ENCODE results near the gene PODNL1.
A peak's percentile ranks its signal among the peaks of the same experiment; 100 is the strongest.

Gene PODNL1

DNA sequence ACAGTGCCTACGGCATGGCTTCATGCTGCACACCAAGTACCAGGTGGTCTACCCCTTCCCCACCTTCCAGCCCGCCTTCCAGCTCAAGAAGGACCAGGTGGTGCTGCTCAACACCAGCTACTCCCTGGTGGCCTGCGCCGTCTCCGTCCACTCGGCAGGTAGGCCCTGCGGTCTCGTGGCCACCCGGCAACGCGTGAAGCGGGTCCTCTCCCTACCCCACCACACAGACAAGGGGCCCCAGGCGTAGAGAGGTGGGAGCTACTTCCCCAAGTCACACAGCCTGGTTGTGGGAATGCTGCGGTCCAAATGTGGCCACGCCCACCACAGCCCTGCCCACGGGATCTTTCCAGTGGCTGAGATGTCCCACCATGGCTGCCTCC lies 18.1 kb upstream of the PODNL1 start:
- no peak for DNase-seq
- TF ChIP-seq POLR2A (IDR thresholded peaks at IDR 0.05; ENCODE audit: low read length): no peak
- no peak for TF ChIP-seq GATA1 (IDR thresholded peaks at IDR 0.05; ENCODE audit: low read depth, low read length)

GRCh38 chr19:13955662-13956364 lies 17.6 kb upstream of the PODNL1 start:
- no peak for DNase-seq
- TF ChIP-seq POLR2A (IDR thresholded peaks at IDR 0.05; ENCODE audit: low read length) (no peak), GATA1 (IDR thresholded peaks at IDR 0.05; ENCODE audit: low read depth, low read length) (no peak)

GRCh38 chr19:13954185-13954584 lies 16.0 kb upstream of the PODNL1 start:
- TF ChIP-seq POLR2A (IDR thresholded peaks at IDR 0.05; ENCODE audit: low read length) (no peak), GATA1 (IDR thresholded peaks at IDR 0.05; ENCODE audit: low read depth, low read length) (no peak)
- no peak for DNase-seq

DNA sequence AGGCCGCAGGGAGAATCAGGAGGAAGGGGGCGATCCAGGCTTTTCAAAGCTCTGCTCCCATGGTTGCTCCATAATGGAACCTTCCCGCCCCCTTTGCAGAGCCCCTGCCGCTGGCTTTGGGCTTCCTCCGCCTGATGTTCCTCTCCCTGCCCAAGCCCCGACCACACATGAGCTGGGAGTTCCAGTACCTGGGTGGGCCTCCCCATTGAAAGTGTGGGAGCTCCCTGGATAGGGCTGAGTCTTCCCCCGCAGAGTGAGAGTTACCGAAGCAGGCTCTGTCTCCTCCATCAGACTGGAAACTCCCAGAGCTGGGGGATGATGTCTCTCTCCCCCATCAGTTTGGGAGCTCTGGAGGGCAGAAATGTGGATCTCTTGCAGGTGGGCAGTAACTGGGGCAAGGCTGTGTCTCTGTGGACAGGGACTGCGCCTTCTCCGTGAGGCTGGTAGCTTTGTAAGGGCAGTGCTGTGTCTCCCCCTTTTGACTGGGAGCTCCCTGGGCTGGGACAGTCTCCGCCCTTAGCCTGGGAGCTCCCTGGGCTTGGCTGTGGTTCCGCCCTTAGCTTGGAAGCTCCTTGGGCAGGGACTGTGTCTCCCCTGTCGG lies 14.8 kb upstream of the PODNL1 start:
- peak; percentile 49 to 65 for DNase-seq
- TF ChIP-seq GATA1 (IDR thresholded peaks at IDR 0.05; ENCODE audit: low read depth, low read length) (no peak), POLR2A (IDR thresholded peaks at IDR 0.05; ENCODE audit: low read length) (peak; percentile 61)

DNA sequence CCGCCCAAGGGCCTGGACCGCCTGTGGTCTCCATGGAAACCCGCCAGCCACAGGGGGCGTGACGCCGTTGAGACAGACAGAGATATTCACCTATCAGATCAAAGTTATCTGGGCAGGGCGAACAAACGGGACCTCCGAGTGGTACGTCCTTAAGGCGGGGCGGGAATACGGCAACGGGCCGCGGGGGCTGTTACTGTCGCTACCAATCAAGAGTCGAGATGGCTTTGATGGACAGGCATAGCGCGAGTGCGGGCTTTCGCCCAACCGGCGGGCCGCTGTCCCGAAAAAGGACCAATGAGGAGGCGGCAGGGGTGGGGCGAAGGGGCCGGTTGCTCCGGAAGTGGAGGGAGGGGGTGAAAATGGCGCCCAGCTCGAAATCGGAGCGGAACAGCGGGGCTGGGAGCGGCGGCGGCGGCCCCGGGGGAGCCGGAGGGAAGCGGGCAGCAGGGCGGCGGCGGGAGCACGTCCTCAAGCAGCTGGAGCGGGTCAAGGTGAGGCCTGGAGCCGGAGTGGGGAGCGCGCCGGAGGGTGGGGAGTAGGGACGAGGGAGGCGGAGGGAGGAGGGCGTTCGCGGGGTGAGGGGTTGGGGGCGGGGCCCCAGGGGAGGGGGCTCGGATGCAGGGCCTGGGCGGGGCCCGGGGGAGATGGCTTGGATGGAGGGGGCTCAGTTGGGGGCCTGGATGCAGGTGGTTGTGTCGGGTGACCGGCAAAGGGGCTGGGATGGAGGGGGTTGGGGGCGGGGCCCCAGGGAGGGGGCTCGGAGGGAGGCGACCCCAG lies 14.1 kb upstream of the PODNL1 start, which contains the start of gene DCAF15:
Gene DCAF15, plus strand, starts transcription at position 356 of the 777 bp plus-strand sequence. Its CDS starts 4 bp downstream, at position 360.
- TF ChIP-seq GATA1 (IDR thresholded peaks at IDR 0.05; ENCODE audit: low read depth, low read length) (no peak), POLR2A (IDR thresholded peaks at IDR 0.05; ENCODE audit: low read length) (no peak)
- peak; percentile 100 for DNase-seq

DNA sequence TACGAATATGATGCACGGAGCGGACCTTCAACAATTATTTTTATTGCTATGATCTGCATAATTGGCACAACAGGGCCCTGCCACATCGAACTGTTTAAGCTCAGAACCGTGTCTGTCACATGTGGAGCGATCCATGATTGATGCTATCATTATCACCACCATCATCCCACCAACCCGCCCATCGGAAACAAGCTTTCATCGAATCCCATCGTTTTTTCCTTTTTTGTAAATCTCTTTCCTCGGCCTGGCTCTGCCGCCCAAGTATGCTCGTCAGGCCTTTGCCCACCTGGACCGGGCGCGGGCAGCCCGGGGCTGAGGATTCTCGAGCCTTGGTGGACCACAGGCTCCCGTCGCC lies 13.6 kb upstream of the PODNL1 start:
- no peak for TF ChIP-seq GATA1 (IDR thresholded peaks at IDR 0.05; ENCODE audit: low read depth, low read length)
- TF ChIP-seq POLR2A (IDR thresholded peaks at IDR 0.05; ENCODE audit: low read length): no peak
- no peak for DNase-seq

DNA sequence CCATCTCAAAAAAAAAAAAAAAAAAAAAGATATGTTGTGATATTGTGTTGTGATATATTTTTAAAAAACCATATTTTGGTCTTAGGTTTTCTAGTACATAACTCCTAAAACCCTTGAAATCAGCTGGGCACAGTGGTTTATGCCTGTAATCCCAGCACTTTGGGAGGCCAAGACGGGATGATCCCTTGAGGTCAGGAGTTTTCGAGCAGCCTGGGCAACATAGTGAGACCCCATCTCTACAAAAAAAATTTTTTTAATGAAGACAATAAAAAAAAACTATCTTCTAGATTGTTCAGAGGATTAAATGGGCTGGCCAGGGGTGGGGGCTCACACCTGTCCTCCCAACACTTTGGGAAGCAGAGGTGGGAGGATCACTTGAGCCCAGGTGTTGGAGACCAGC lies 12.8 kb upstream of the PODNL1 start:
- DNase-seq: no peak
- no peak for TF ChIP-seq POLR2A (IDR thresholded peaks at IDR 0.05; ENCODE audit: low read length)
- TF ChIP-seq GATA1 (IDR thresholded peaks at IDR 0.05; ENCODE audit: low read depth, low read length): no peak

DNA sequence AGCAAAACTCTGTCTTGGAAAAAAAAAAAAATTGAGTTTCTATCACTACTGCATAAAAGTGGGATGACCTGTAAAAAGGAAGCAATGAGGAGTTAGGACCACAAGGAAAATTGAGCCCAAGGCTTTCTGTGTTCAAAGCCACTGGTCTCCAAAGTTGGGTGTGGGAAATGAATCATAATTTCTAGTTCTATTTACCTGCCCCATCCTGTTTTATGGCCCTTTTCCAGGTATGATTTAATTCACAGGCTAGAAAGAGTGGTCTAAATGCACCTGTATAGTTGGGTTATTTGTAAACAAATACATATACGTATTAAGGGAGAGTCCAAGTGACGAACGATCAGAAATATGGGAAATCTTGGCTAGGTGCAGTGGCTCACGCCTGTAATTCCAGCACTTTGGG lies 8.2 kb upstream of the PODNL1 start:
- no peak for DNase-seq
- TF ChIP-seq GATA1 (IDR thresholded peaks at IDR 0.05; ENCODE audit: low read depth, low read length): no peak
- no peak for TF ChIP-seq POLR2A (IDR thresholded peaks at IDR 0.05; ENCODE audit: low read length)

GRCh38 chr19:13942023-13942684 lies 3.9 kb upstream of the PODNL1 start:
- DNase-seq: peak in 1 of 2 experiments; percentile 27
- TF ChIP-seq POLR2A (IDR thresholded peaks at IDR 0.05; ENCODE audit: low read length) (no peak), GATA1 (IDR thresholded peaks at IDR 0.05; ENCODE audit: low read depth, low read length) (no peak)

DNA sequence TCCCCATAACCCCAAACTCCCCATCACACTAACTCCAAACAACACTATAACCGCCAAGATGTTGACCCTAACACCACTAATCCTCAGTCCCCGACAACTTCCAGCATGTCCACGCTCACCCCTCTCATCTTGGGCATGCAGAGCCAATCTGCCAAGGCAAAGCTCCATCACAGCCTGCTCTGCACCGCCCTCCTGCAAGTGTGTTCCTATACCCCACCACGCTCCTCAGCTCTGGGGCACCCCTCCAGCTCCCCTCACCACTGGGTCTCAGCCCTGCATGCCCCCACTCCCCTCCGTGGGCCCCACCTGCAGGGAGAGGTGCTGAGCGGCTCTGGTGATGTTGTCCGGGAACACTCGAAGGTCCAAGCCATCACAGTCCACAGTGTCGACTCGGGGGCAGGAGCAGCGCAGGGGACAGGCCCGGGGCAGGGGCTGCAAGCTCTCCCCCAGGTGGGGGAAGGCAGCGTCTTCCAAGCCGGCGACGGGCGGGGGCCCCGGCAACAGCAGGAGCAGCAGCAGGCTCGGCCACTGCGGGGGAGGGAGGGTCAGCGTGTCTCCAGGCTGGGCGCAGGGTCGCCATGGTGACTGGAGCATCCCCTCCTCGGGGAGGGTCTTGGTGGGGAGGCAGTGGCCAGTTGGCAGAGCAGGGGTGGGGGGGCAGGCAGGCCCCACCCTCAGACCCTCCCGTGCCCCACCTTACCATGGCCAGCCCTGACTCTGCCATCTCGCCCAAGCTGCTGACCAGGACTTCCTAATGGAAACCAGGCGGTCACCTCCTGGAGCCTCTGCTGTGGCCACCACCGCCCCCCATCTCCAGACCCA lies 527 bp downstream of the PODNL1 start:
- TF ChIP-seq POLR2A (IDR thresholded peaks at IDR 0.05; ENCODE audit: low read length) (no peak), GATA1 (IDR thresholded peaks at IDR 0.05; ENCODE audit: low read depth, low read length) (no peak)
- DNase-seq: no peak

DNA sequence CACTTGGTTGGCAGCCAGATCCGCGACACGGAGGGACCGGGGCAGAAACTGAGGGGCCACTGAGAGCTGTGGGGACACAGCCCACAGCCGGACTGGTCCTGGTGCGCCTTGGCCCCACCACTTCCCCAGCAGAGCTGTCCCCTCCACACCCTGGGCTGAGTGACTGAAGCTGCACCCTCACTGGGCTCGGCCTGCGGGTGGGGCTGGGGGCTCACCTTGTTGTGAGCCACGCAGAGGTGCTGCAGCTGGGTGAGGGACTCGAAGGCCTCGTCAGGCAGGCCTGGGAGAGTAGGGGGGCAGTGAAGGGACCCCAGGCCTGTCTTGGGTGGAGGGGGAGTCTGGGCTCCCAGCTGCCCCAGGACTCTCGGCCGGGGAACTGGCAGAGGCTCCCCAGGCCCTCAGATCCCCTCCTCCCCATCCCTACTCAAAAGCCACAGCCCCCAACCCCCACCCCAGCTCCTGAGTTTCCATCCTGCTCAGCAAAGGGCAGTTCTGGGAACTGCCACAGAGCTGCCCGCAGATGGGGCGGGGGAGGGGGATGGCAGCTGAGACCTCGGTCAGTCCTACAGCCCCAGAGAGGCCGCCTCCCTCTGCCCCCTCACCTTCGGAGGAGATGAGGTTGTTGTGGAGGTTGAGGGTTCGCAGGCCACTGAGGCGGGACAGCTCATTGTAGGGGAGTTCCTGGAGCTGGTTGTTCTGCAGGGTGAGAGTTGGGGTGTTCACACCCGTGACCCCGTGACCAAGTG lies 2.3 kb downstream of the PODNL1 start:
- DNase-seq: no peak
- TF ChIP-seq GATA1 (IDR thresholded peaks at IDR 0.05; ENCODE audit: low read depth, low read length): no peak
- TF ChIP-seq POLR2A (IDR thresholded peaks at IDR 0.05; ENCODE audit: low read length): no peak

DNA sequence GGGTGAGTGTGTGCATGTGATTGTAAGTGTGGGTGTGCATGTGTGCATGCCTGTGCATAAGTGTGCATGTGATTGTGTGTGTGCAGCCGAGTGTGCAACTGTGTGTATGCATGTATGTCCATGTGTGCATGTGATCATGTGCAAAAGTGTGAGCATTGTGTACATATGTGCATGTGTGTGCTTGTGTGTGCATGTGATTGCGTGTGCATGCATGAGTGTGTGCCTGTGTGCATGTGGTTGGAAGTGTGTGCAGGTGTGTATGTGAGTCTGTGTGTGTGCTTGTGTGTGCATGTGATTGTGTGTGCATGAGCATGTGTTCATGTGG lies 3.5 kb downstream of the PODNL1 start:
- TF ChIP-seq GATA1 (IDR thresholded peaks at IDR 0.05; ENCODE audit: low read depth, low read length) (no peak), POLR2A (IDR thresholded peaks at IDR 0.05; ENCODE audit: low read length) (no peak)

More for the DNA sequence above, 3.5 kb downstream of the PODNL1 start:
- DNase-seq: no peak
